ENCODE measurements around the gene ZNF598.

Gene ZNF598

GRCh38 chr16:2009791-2010510 is at the start of gene ZNF598:
TSS of gene ZNF598 (minus strand) at chr16:2009821.
- DNase-seq: peak; percentile 43

GRCh38 chr16:2058872-2059271 is 49.3 kb upstream of the ZNF598 start:
- peak; percentile 41 for DNase-seq

GRCh38 chr16:2058420-2058819 is 48.8 kb upstream of the ZNF598 start:
- DNase-seq: no peak

- DNase-seq: no peak
These were observed 47.8 kb upstream of the ZNF598 start for GRCh38 chr16:2057438-2057837.

GRCh38 chr16:2056681-2057407 is 47.2 kb upstream of the ZNF598 start:
- DNase-seq: peak; percentile 86

GRCh38 chr16:2056077-2056476 is 46.5 kb upstream of the ZNF598 start:
- DNase-seq: no peak

- peak; percentile 88 for DNase-seq
These were observed 45.1 kb upstream of the ZNF598 start for GRCh38 chr16:2054543-2055245.

GRCh38 chr16:2053897-2054296 is 44.3 kb upstream of the ZNF598 start:
- no peak for DNase-seq

- no peak for DNase-seq
These were observed 43.6 kb upstream of the ZNF598 start for GRCh38 chr16:2053211-2053610.

GRCh38 chr16:2048116-2048543 is 38.5 kb upstream of the ZNF598 start:
- no peak for DNase-seq

- peak; percentile 72 for DNase-seq
These were observed 37.9 kb upstream of the ZNF598 start, which contains the start of the genes NTHL1 and TSC2 for GRCh38 chr16:2047330-2048115. TSS of gene NTHL1 (minus strand) at chr16:2047834. CDS start at chr16:2047823, 11 bp downstream. TSS of gene TSC2 (plus strand) at chr16:2047985. CDS start at chr16:2048616, 631 bp downstream.

GRCh38 chr16:2046893-2047329 is 37.3 kb upstream of the ZNF598 start:
- DNase-seq: no peak

- DNase-seq: no peak
These were observed 36.6 kb upstream of the ZNF598 start for GRCh38 chr16:2045965-2046892.

GRCh38 chr16:2044541-2044940 is 34.9 kb upstream of the ZNF598 start:
- DNase-seq: no peak

GRCh38 chr16:2043667-2044451 is 34.2 kb upstream of the ZNF598 start:
- DNase-seq: no peak

- DNase-seq: peak; percentile 39
These were observed 33.5 kb upstream of the ZNF598 start for GRCh38 chr16:2042986-2043666.

GRCh38 chr16:2042171-2042985 is 32.8 kb upstream of the ZNF598 start:
- peak; percentile 90 for DNase-seq

- peak; percentile 64 for DNase-seq
These were observed 31.3 kb upstream of the ZNF598 start for GRCh38 chr16:2040787-2041522.

Measured in DMS79 (cell line).